Natural killer cell (primary cell): ENCODE data around the gene DIAPH3. TPM values are rescaled to one million over a fixed set of nuclear protein-coding genes. Genes with fewer than 3 reads are reported as not detected.

Experiments used
- ATAC-seq, 3 donors: fragments of 150-1000 bp in 2 of 3; fragments of 200-7000 bp in 1 of 3; cut with Tn5 transposase; 1 replicate in 1 of 3; 2 replicates in 2 of 3; pipeline ENCODE4 v1.10.0; 2021; ENCODE audit warnings: mild to moderate bottlenecking in 2 of 3, moderate library complexity in 2 of 3
- DNase-seq, 2 donors: peaks; one replicate each; pipeline versions ENCODE4 v3.0.0 to v3.0.0-alpha.2; 2013 to 2021; ENCODE audit warnings: mixed read lengths in 1 of 2
- H3K27ac ChIP-seq: one replicate; pipeline ENCODE4 v1.5.1; 2013; ENCODE audit warnings: mild to moderate bottlenecking, low read length
- H3K27me3 ChIP-seq: one replicate; pipeline ENCODE4 v1.6.1; 2013; ENCODE audit warnings: low read length; ENCODE audit not compliant: control insufficient read depth, insufficient read depth
- H3K36me3 ChIP-seq: one replicate; pipeline ENCODE4 v1.6.1; 2013; ENCODE audit warnings: low read length; ENCODE audit not compliant: control insufficient read depth, insufficient read depth
- H3K4me1 ChIP-seq: one replicate; pipeline ENCODE4 v1.6.1; 2013; ENCODE audit warnings: low read length; ENCODE audit not compliant: control insufficient read depth, insufficient read depth
- H3K4me3 ChIP-seq: one replicate; pipeline ENCODE4 v1.5.1; 2013; ENCODE audit warnings: low read length
- H3K9me3 ChIP-seq: one replicate; pipeline ENCODE4 v1.6.1; 2013; ENCODE audit warnings: low read length; ENCODE audit not compliant: control insufficient read depth, insufficient read depth
- H3K27ac Mint-ChIP-seq, 2 donors: one replicate each; pipeline ENCODE4 v1.8.0; 2022; ENCODE audit warnings: mild to moderate bottlenecking in 2 of 2, mixed read lengths in 2 of 2, moderate library complexity in 1 of 2
- H3K27me3 Mint-ChIP-seq, 2 donors: one replicate each; pipeline ENCODE4 v1.8.0; 2022; ENCODE audit warnings: low read depth in 2 of 2, mixed read lengths in 2 of 2
- H3K36me3 Mint-ChIP-seq: one replicate; pipeline ENCODE4 v1.8.0; 2022; ENCODE audit warnings: mixed read lengths
- H3K4me1 Mint-ChIP-seq, 2 donors: one replicate each; pipeline ENCODE4 v1.8.0; 2022; ENCODE audit warnings: mixed read lengths in 2 of 2
- H3K4me3 Mint-ChIP-seq: one replicate; pipeline ENCODE4 v1.8.0; 2022; ENCODE audit warnings: mild to moderate bottlenecking, moderate library complexity, mixed read lengths
- H3K9me3 Mint-ChIP-seq, 2 donors: one replicate each; pipeline ENCODE4 v1.8.0; 2022; ENCODE audit warnings: mixed read lengths in 2 of 2
- CTCF ChIP-seq: fragments of 200-600 bp; IDR thresholded peaks from one replicate; pipeline ENCODE4 v1.8.0; 2022; ENCODE audit warnings: antibody characterized with exemption
- WGBS: methylation state at CpG from one replicate; pipeline ENCODE4 v1.1.7; 2013; ENCODE audit warnings: missing lambda C conversion rate; ENCODE audit not compliant: insufficient coverage; 5-methylcytosine and 5-hydroxymethylcytosine counted together
- intact Hi-C: fragments of 100-400 bp; cut with micrococcal nuclease; formaldehyde crosslinking; loops from one replicate; pipeline ENCODE4 v1.14.2; 2022
- total RNA-seq, 4 donors: library from RNA; stranded (reverse); fragments of 120-200 nt in 1 of 4; gene quantifications; one replicate each; pipeline versions ENCODE4 v1.2.3 to v1.2.4, GENCODE V29; 2013 to 2022

Gene DIAPH3
- total RNA-seq, 3 donors from 2014 or later (not counting 1 experiment from before 2014, with no cell fraction given): 0.54 to 1.0 (median 0.98) TPM

- no peak overlapping the region for H3K27ac ChIP-seq
- TF ChIP-seq CTCF: no peak
- intact Hi-C loops: no loop called here
- ATAC-seq (no peak), DNase-seq (no peak)
- no peaks in the 10 kb centered on the region for H3K36me3 Mint-ChIP-seq
- H3K27ac Mint-ChIP-seq: no peak overlapping the region
- H3K4me3 Mint-ChIP-seq: no peak overlapping the region
- H3K4me1 Mint-ChIP-seq: no peaks in the 10 kb centered on the region
- H3K4me3 ChIP-seq: no peak overlapping the region
- no peaks in the 10 kb centered on the region for H3K4me1 ChIP-seq
- no peaks in the 10 kb centered on the region for H3K27me3 Mint-ChIP-seq
- no peaks in the 10 kb centered on the region for H3K9me3 ChIP-seq
- no peaks in the 10 kb centered on the region for H3K27me3 ChIP-seq
- H3K36me3 ChIP-seq: no peaks in the 10 kb centered on the region
- 94% methylated on average over 3 of the region's 3 CpGs for WGBS
- no peaks in the 10 kb centered on the region for H3K9me3 Mint-ChIP-seq
Measured at GRCh38 chr13:59665732-59666131, 498.0 kb downstream of the DIAPH3 start.

GRCh38 chr13:59665184-59665583 lies 498.5 kb downstream of the DIAPH3 start:
- Histone ChIP-seq H3K4me1 (no peaks in the 10 kb centered on the region), H3K36me3 (no peaks in the 10 kb centered on the region), H3K9me3 (no peaks in the 10 kb centered on the region), H3K27ac (no peak overlapping the region), H3K27me3 (no peaks in the 10 kb centered on the region), H3K4me3 (no peak overlapping the region)
- no peaks in the 10 kb centered on the region for H3K4me1 Mint-ChIP-seq
- H3K36me3 Mint-ChIP-seq: no peaks in the 10 kb centered on the region
- DNase-seq: no peak
- WGBS: no CpG with 5 or more reads among the region's 1 CpG
- H3K27me3 Mint-ChIP-seq: no peaks in the 10 kb centered on the region
- no peak overlapping the region for H3K4me3 Mint-ChIP-seq
- H3K27ac Mint-ChIP-seq: no peak overlapping the region
- intact Hi-C loops: no loop called here
- no peak for TF ChIP-seq CTCF
- no peak for ATAC-seq
- H3K9me3 Mint-ChIP-seq: no peaks in the 10 kb centered on the region

GRCh38 chr13:59664586-59664985 lies 499.1 kb downstream of the DIAPH3 start:
- Mint-ChIP-seq H3K27ac (no peak overlapping the region), H3K4me3 (no peak overlapping the region), H3K27me3 (no peaks in the 10 kb centered on the region), H3K36me3 (no peaks in the 10 kb centered on the region), H3K9me3 (no peaks in the 10 kb centered on the region), H3K4me1 (no peaks in the 10 kb centered on the region)
- Histone ChIP-seq H3K36me3 (no peaks in the 10 kb centered on the region), H3K4me1 (no peaks in the 10 kb centered on the region), H3K27ac (no peak overlapping the region), H3K4me3 (no peak overlapping the region), H3K27me3 (no peaks in the 10 kb centered on the region), H3K9me3 (no peaks in the 10 kb centered on the region)
- ATAC-seq (no peak), DNase-seq (no peak)
- intact Hi-C loops: no loop called here
- TF ChIP-seq CTCF: no peak
- 73% methylated on average over 8 of the region's 8 CpGs for WGBS

GRCh38 chr13:59663707-59664106 lies 500.0 kb downstream of the DIAPH3 start:
- no peaks in the 10 kb centered on the region for H3K27me3 Mint-ChIP-seq
- no peak for TF ChIP-seq CTCF
- DNase-seq (no peak), ATAC-seq (no peak)
- no peaks in the 10 kb centered on the region for H3K4me1 Mint-ChIP-seq
- no peaks in the 10 kb centered on the region for H3K9me3 Mint-ChIP-seq
- Histone ChIP-seq H3K4me1 (no peaks in the 10 kb centered on the region), H3K9me3 (no peaks in the 10 kb centered on the region), H3K27me3 (no peaks in the 10 kb centered on the region), H3K36me3 (no peaks in the 10 kb centered on the region), H3K27ac (no peak overlapping the region), H3K4me3 (no peak overlapping the region)
- WGBS: 95% methylated on average over 7 of the region's 7 CpGs
- H3K4me3 Mint-ChIP-seq: no peak overlapping the region
- no peaks in the 10 kb centered on the region for H3K36me3 Mint-ChIP-seq
- no peak overlapping the region for H3K27ac Mint-ChIP-seq
- intact Hi-C loops: no loop called here
